ENCODE measurements around the gene PPP2R2B.

PPP2R2B gene

GRCh38 chr5:146788898-146789297 lies 89.7 kb downstream of the PPP2R2B start:
- no peak overlapping the region for H3K4me3 Mint-ChIP-seq
- H3K27me3 Mint-ChIP-seq (ENCODE audit: low read depth, poor library complexity), result no peaks in the 10 kb centered on the region
- no peaks in the 10 kb centered on the region for H3K9me3 Mint-ChIP-seq
- no peak for DNase-seq
- H3K36me3 Mint-ChIP-seq (ENCODE audit: low read depth), result no peaks in the 10 kb centered on the region
- no peak overlapping the region for H3K27ac Mint-ChIP-seq
- TF ChIP-seq CTCF (IDR thresholded peaks at IDR 0.05), result no peak
- no peaks in the 10 kb centered on the region for H3K4me1 Mint-ChIP-seq

GRCh38 chr5:146785065-146785464 lies 93.5 kb downstream of the PPP2R2B start:
- Mint-ChIP-seq H3K4me3 (no peak overlapping the region), H3K36me3 (ENCODE audit: low read depth) (no peaks in the 10 kb centered on the region), H3K4me1 (no peaks in the 10 kb centered on the region), H3K27me3 (ENCODE audit: low read depth, poor library complexity) (no peaks in the 10 kb centered on the region), H3K9me3 (no peaks in the 10 kb centered on the region), H3K27ac (no peak overlapping the region)
- DNase-seq, result no peak
- no peak for TF ChIP-seq CTCF (IDR thresholded peaks at IDR 0.05)

- DNase-seq, result no peak
- Mint-ChIP-seq H3K27ac (no peak overlapping the region), H3K9me3 (no peaks in the 10 kb centered on the region), H3K4me3 (no peak overlapping the region), H3K27me3 (ENCODE audit: low read depth, poor library complexity) (no peaks in the 10 kb centered on the region), H3K4me1 (peaks cover 7% of the 10 kb centered on the region), H3K36me3 (ENCODE audit: low read depth) (no peaks in the 10 kb centered on the region)
- no peak for TF ChIP-seq CTCF (IDR thresholded peaks at IDR 0.05)
These were observed 97.4 kb downstream of the PPP2R2B start for GRCh38 chr5:146781157-146781556.

- DNase-seq, result no peak
- Mint-ChIP-seq H3K36me3 (ENCODE audit: low read depth) (no peaks in the 10 kb centered on the region), H3K4me1 (peaks cover 7% of the 10 kb centered on the region), H3K27me3 (ENCODE audit: low read depth, poor library complexity) (no peaks in the 10 kb centered on the region), H3K4me3 (no peak overlapping the region), H3K9me3 (no peaks in the 10 kb centered on the region), H3K27ac (no peak overlapping the region)
- TF ChIP-seq CTCF (IDR thresholded peaks at IDR 0.05), result no peak
These were observed 99.2 kb downstream of the PPP2R2B start for GRCh38 chr5:146779211-146779869.

- no peak for TF ChIP-seq CTCF (IDR thresholded peaks at IDR 0.05)
- Mint-ChIP-seq H3K4me1 (peaks cover 7% of the 10 kb centered on the region), H3K9me3 (no peaks in the 10 kb centered on the region), H3K27me3 (ENCODE audit: low read depth, poor library complexity) (no peaks in the 10 kb centered on the region), H3K36me3 (ENCODE audit: low read depth) (no peaks in the 10 kb centered on the region), H3K4me3 (no peak overlapping the region), H3K27ac (no peak overlapping the region)
- no peak for DNase-seq
These were observed 99.8 kb downstream of the PPP2R2B start for GRCh38 chr5:146778795-146779194.

- no peak for DNase-seq
- H3K36me3 Mint-ChIP-seq (ENCODE audit: low read depth), result no peaks in the 10 kb centered on the region
- H3K9me3 Mint-ChIP-seq, result no peaks in the 10 kb centered on the region
- no peak overlapping the region for H3K27ac Mint-ChIP-seq
- H3K27me3 Mint-ChIP-seq (ENCODE audit: low read depth, poor library complexity), result no peaks in the 10 kb centered on the region
- H3K4me3 Mint-ChIP-seq, result no peak overlapping the region
- peaks cover 7% of the 10 kb centered on the region for H3K4me1 Mint-ChIP-seq
- no peak for TF ChIP-seq CTCF (IDR thresholded peaks at IDR 0.05)
These were observed 100.3 kb downstream of the PPP2R2B start for GRCh38 chr5:146778261-146778660.

All from nephron progenitor cell (in vitro differentiated cells).